HG03103 (cell line): Measurements from ENCODE around the gene AHI1.

Experiments used
- ATAC-seq: cut with Tn5 transposase; IDR thresholded peaks from one replicate; pipeline ENCODE4 v1.9.1; 2021; ENCODE audit warnings: low read depth; ENCODE audit not compliant: unreplicated experiment

The AHI1 gene

DNA sequence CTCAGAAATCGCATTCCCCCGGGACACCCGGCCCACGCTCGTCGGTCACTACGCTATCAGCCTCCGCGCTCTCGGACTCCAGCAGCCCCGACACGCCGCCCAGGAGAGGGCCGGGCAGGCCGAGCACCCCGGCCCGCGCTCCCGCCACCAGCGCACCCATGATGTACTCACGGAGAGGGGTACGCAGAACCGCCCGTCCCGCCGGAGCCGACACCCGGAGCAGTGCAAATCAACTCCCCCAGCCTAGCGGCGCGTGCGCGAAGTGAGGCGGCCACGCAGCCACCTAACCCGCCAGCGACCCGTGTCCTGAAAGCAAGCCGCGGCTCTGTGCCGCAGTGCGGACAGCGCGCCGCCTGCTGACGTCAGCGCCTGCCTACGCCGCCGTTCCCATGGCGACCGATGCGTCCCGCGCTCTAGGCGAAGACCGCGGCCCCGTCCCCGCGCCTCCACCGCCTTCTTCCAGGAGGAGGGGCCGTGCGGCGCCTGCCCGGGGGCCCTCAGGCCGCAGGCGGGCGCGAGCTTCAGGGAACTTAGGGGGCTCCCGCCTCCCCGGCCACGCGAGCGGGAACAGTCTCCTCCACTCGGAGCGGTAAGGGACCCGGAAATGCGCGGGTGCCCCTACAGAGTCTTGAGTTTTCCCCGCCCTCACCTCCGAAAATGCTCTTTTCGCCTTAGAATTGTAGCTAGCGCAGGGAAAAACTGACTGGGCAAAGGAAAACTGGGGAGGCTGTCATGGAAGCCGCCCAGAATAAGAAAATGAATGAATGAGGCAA lies at the start of gene AHI1:
Gene AHI1 (minus strand): TSS at position 329 of the 773 bp plus-strand sequence. CDS start 5,503 bp downstream, outside the sequence.
- ATAC-seq = peak; percentile 95

DNA sequence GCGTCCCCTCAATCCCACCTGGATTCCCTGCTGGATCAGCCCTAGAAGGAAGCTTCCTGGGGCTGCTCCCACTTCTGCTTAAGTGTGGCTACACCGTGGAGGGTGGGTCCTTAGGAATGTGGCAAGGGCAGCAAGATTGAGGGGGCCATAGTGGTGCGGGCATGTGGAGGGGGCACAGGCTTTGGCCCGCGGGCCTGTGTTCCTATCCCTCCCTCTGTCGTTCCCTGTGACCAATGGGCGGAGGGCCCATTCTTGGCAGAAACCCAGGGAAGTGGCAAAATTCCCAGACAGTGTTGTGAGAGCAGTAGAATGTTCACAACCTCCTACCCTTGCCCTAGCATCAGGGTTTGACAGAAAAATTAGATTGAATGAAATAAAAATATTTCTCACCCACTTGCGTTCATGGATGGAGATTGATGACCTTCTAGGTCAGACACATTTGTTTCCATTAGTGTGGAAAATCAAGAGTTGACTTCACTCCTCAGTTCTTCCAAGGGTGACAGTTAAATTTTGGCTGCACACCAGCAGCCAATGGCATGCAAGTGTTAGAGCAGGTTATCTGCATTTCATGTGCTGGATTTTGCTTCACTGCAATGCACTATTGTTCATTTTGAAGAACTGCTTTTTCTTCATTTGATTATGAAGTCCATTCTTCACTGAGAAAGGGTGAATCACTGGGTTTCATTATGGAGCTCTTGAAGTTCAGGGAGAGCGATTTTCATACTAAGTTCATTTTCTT lies 49.3 kb upstream of the AHI1 start:
- ATAC-seq = no peak

DNA sequence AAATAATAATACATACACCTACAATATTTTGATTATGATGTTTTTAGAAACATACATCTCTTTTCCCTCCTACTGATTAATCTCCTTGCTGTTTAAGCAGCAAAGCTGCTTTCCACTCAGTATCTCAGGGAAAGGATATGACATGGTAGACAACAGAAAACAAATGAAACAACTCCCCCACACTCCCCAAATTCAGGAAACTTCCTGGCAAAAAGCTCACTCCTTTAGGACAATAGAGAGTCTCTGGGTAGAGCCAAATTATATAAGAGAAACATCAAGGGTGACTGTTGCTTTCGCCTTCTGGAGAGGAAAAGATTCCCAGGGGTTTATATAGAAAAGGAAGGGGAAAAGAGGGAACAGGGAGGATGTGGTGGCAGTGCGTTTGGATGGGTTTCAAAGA lies 48.7 kb upstream of the AHI1 start:
- no peak for ATAC-seq

DNA sequence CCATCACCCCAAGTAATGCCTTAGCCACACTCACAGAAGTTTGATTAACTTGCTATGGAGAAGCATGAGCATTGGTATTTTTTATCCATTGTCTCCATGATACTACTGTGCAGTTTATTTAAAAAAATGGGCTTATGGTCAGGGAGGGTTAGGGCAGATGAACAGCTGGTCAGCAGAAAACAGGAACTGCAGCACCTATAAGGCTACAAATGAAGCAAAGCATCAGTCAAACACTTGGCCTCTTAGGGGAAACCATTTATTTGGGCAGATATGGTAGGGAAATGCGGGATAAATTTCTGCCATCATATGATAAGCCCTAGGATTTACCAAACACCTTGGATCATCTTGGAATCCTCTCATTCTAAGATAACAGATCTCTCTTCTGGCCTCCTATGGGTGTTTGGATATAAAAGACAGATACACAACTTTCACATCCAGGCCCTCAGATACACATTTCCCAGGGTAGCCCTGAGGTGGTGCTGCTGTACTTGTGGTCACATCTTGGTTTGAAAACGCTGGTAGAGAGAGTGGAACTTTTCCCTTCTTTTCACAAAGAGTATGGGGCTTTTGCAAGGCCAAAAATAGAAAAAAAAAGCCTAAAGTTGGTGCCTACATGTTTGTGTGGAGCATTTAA lies 42.8 kb upstream of the AHI1 start:
- no peak for ATAC-seq

DNA sequence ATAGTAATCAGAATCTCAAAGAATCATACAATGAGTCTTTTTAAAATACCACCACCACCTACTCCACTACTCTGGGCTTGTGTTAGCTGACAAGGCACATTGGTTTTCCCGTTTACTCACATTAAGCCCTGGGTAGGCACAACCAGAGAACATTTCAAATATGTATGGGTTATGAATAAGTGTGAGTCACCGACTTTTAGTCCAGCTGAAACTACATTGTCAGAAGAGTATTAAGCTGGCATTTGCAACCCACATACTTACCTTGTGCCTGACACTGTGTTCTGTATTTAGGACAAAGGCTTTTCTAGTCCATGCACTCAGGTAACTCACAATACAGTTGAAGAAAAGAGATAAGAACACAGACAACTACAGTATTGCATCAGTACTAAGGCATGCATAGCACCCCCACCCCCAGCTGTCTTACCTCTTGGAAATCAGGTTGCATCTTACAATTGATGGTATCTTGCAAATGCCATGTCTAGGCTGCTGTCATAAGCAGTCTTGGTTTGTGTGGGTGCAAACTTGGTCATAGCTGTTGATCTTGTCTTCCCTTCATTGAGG lies 40.3 kb upstream of the AHI1 start:
- ATAC-seq = no peak

DNA sequence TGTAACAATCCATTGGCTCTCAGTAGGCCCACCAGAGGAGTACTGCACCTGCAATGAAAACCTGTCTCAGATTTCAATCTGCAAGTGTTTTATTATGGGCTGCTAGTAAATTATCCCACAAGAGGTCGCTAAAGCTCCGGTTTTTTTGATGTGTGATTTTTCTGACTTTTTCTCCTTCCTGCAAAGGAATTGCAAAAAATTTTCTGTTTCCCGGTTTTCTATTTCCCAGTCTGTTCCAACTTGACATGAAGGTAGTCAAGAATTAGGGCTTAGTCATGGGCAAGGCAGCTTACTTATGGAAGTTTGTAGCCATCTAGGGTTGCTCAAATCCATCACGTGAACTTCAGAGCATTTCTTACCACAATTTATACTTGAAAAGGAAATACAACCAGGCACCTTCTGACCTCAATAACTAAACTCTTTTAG lies 38.5 kb upstream of the AHI1 start:
- ATAC-seq = no peak

DNA sequence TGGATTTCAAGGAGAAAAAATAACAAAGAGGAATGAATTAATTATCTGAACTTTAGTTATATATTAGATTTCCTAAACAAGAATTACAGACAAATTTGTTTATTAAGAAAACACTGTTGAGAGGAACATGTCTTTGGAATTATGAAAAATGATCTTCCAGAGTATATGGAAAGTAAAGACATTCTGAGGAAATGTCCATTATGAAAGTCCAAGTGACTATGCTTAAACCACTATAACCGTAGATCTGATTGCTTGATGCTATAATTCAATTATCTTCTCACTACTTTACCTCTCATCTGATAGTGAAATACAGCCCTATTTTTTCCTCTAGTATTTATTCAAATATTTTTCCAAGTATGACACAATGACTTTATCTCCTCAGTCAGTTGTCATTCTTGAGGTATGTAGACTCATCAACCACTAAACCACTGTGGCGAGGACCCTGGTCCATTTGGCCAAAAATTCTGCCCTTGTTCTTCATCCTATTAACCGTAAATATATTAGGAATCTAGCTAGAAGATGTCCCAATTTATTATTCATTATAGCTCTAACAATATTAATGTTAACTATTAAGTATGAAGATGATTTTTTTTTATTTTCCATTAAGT lies 37.3 kb upstream of the AHI1 start:
- ATAC-seq = no peak

DNA sequence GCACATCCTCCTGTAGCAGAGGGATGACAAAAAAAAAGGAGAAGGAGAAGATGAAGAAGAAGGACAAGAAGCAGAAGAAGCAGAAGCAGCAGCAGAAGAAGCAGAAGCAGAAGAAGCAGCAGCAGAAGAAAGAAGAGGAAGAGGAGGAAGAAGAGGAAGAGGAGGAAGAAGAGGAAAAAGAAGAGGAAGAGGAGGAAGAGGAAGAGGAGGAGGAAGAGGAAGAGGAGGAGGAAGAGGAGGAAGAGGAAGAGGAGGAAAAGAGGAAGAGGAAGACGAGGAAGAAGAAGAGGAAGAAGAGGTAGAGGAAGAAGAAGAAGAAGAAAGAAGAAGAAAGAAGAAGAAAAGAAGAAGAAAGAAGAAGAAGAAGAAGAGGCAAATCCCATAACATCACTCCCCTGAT lies 35.0 kb upstream of the AHI1 start:
- ATAC-seq = no peak

DNA sequence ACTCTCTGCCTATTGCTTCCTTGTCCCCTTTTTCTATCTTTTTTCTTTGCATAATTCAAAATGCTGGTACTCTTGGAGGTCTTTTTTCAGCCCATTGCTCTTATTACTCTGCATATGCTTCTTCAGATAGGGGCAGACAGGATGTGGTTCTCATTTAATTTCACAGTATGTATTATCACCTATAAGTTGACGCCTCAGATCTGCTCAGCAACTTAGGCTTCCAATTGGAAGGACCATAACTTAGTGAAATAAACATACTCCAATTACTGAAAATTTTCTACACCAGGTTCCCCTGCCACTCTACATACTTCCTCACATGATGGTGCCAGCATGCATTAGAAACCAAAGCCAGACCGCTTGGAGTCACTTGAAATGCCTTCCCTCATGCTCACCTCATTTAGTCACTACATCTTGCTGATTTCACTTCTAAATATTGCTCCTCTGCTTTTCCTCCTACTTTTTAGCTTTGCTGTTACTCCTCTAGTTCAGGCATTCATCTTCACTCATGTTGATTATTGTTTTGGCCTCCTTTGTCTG lies 34.5 kb upstream of the AHI1 start:
- ATAC-seq = no peak

DNA sequence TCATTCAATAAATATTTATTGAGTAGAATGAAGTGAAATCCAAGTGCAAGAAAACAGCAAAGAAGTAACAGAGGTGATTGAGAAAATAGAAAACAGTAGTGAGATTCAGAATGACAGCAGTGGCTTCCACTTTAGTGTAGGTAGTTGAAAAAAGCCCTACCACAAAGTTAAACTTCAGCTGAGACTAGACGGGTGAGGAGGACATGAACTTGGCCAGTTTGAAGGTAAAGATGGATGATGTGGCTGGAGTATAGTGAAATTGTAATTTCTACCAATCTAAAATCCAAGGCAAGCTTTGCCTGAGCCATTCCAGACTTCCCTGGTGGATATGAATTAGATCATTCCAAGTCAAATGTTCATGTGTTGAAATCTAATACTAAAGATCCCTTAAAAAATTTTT lies 32.6 kb upstream of the AHI1 start:
- ATAC-seq = no peak

DNA sequence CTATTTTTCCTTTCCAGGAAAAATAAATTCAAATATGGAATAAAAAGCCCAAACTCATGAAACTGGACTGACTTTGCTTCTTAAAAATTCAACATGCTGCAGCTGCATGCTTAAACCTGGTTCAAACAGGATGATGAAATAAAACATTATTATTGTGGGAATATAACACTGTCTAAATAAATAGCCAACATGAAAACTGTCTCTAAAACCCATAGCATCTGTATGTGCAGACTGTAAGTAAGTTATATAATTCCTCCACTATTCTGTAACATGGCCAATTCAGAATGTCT lies 30.4 kb upstream of the AHI1 start:
- ATAC-seq = no peak

DNA sequence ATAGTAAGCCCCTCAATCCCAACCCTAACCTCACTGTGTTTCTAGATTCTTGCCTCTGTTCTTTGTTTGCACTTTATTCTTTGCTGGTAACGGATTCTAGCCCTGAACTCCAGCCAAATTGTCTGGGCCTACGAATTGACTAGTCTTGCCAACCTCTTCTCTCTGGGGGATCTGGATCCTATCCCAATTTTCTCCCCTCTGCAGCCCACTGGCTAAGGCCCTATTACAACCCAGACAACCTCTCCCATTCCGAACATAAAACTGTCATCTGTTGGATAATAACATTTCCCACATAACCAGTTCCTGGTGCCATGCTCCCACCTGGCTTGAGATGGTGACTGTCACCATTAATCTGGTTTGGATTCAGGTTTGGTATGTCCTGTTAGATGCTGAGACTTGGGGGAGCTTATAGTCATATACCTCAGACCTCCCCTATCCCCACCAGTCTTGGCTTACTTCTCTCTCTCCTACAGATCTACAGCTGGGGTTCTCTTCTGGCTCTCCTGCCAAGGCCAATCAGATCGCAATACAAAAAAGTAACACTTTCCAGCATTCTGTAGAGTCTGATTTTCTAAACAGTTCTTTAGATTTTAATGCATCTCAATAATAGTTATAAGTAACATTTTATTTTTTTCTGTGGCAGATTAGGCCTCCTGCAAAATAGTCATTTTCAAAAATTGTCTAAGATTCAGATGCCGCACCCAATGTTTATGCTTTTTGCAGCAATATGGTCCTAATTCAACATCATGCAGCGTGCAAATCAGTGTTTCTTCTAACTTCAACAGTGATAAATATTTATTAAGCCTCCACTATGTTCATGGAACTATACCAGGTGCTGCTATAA lies 29.8 kb upstream of the AHI1 start:
- ATAC-seq = no peak

DNA sequence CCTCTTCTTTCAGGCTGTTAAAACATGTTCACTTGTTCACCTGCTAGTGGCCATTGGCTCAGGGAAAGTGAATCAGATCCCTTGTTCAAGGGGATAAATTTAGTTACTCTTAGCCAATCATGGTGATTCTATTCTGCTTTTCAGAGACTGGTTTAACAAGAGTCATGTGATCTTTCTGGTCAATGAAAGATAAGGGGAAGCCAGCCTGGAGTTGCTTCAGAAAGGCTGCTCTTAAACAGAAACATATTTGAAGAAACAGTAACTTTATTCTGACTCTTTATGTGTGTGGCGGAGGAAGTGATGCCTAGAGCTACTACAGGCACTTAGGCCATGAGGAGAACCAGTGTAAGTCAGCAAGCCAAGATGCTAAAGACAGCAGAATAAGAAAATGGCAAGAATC lies 28.1 kb upstream of the AHI1 start:
- no peak for ATAC-seq

DNA sequence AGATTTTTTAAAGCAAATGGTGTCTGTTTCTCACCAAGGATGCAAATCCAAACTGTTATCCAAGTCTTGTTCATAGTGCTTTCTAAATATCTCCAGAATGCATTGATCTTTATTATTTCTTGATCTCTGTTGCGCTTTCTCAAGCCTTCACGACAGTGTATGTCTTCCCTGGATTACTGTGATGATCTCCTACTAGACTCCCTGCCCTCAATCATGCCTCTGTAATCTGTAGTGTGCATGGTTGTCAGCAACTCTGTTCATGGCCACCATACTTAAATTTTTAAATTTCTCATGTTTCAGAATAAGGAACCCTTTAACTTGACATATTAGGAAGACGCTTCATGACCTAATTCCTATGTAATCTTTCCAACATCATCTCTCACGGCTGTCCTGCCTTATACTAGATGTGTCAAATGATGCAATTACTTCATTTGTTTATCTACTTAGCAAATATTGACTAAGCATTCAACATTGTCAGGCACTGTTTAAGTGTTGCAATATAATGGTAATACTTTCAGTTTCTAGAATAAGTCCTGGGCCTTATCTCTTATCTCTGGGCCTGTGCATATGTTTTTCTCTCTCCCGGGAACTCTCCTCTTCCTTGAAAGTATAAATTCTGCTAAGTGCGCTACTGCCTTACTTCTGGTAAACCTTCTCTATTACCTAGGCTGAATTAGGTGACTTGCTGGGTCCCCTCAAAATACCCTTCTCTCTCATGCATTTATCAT lies 25.6 kb upstream of the AHI1 start:
- ATAC-seq = no peak

DNA sequence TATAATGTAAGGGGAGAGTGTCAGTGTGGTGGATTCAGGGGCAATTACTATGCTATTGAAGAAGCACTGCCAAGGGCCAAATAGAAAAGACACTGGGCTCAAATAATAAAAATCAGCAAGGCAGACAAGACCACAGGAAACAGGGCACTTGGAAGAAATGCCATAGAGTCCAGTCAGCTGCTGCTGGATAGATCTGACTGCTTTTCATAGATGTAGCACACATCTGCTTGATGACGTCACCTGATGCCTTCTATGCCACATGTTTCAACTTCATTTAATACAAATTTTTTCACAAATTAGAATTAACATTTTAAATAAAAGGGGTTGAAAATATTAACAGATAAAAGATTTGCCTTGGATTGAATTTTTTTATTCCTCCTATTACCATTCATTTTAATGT lies 23.9 kb upstream of the AHI1 start:
- no peak for ATAC-seq

DNA sequence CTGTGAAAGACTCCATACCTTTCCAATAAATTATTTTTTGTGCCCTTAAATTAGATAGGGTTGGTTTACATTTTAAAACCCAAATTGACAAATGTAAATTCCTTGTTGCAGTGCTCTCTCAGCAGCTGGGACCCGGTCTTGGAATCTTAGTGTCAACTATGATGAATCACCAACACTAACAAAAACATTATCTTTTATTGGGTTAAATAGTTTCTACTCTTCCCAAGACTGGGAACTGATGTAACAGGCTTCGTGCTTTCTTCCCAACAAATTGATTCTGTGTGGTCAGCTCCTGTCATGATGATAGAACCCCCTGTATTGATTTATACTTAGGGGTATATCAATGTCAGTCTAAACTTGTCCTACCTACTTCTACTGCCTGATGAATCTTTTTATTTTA lies 23.2 kb upstream of the AHI1 start:
- no peak for ATAC-seq

DNA sequence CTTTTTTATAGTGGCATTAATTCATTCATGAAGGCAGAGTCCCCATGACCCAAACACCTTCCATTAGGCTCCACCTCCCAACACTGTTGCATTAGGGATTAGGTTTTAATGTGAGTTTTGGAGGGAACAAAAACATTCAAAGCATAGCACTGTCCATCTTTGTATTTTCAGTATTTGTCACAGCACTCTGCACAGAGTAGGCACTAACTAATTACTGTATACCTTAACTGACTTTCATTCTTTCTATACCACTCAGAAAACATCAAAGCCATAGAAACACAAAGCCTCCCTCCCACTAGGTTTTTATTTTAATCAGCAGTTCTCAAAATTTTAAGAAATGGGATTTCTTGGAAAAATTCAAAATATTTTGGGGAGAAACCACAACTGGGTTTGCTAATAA lies 21.8 kb upstream of the AHI1 start:
- ATAC-seq = no peak

DNA sequence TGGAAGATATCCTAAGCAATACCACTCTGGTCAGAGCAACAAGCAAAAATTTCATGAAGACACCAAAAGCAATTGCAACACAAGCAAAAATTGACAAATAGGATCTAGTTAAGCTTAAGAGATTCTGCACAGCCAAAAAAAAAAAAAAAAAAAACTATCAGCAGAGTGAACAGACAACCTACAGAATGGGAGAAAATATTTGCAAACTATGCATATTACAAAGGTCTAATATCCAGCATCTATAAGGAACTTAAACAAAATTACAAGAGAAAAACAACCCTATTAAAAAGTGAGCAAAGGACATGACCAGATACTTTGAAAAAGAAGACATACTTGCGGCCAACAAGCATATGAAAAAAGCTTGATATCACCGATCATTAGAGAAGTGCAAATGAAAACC lies 20.0 kb upstream of the AHI1 start:
- ATAC-seq = no peak

DNA sequence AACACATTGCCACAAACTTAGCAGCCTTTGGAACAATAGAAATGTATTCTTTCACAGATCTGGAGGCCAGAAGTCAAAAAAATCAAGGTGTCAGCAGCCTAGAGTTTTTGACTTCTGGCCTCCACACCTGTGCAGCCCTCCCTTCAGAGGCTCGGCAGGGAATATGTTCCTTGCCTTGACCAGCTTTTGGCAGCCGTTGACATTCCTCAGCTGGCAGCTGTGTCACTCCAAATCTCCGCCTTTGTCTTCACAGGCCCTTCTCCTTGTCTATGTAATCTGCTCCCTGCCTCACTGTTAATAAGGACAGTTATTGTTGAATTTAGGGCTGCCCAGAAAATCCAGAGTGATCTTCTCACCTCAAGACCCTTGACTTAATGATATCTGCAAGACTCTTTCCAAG lies 17.2 kb upstream of the AHI1 start:
- ATAC-seq = no peak
